Loucy (cell line): Measurements from ENCODE around the gene UBE2J2.
A peak's percentile ranks its signal among the peaks of the same experiment; 100 is the strongest.

Experiments
- H2AFZ ChIP-seq: fragments of 200-600 bp; sonication (generic); 2 replicates; pipeline ENCODE4 v1.6.0; 2016; ENCODE audit warnings: antibody characterized with exemption, mild to moderate bottlenecking, low read length, moderate library complexity
- H3F3A ChIP-seq: fragments of 200-600 bp; 2 replicates; pipeline ENCODE4 v1.6.0; 2016; ENCODE audit warnings: antibody characterized with exemption, low read depth, mild to moderate bottlenecking
- H3K27me3 ChIP-seq: fragments of 200-600 bp; sonication (generic); 2 replicates; pipeline ENCODE4 v1.6.1; 2014; ENCODE audit warnings: low read length, mild to moderate bottlenecking; ENCODE audit not compliant: insufficient read depth, poor library complexity, severe bottlenecking
- H3K36me3 ChIP-seq: fragments of 200-600 bp; sonication (generic); 2 replicates; pipeline ENCODE4 v1.6.1; 2016; ENCODE audit warnings: low read length; ENCODE audit not compliant: insufficient read depth
- H3K4me1 ChIP-seq: fragments of 200-600 bp; sonication (generic); 2 replicates; pipeline ENCODE4 v1.5.1; 2014; ENCODE audit warnings: low read length, mild to moderate bottlenecking; ENCODE audit not compliant: insufficient read depth, poor library complexity, severe bottlenecking
- H3K4me2 ChIP-seq: fragments of 200-600 bp; sonication (generic); 2 replicates; pipeline ENCODE4 v1.6.0; 2014; ENCODE audit warnings: antibody characterized with exemption, low read length, low read depth, mild to moderate bottlenecking; ENCODE audit not compliant: poor library complexity, severe bottlenecking
- H3K4me3 ChIP-seq: fragments of 200-600 bp; sonication (generic); 2 replicates; pipeline ENCODE4 v1.5.1; 2014; ENCODE audit warnings: low read length, mild to moderate bottlenecking, mixed read lengths; ENCODE audit not compliant: poor library complexity, severe bottlenecking
- H3K79me2 ChIP-seq: fragments of 200-600 bp; sonication (generic); 2 replicates; pipeline ENCODE4 v1.6.1; 2014; ENCODE audit warnings: low read length; ENCODE audit not compliant: insufficient read depth
- H3K9ac ChIP-seq: fragments of 200-600 bp; sonication (generic); 2 replicates; pipeline ENCODE4 v1.6.0; 2014; ENCODE audit warnings: mild to moderate bottlenecking, low read depth, low read length, moderate library complexity; ENCODE audit not compliant: poor library complexity, severe bottlenecking
- H3K9me2 ChIP-seq: fragments of 200-600 bp; sonication (generic); replicated peaks from 2 replicates; pipeline ENCODE4 v1.6.1; 2016; ENCODE audit warnings: low read depth, low read length, mixed read lengths
- H3K9me3 ChIP-seq: fragments of 200-600 bp; sonication (generic); 2 replicates; pipeline ENCODE4 v1.6.1; 2014; ENCODE audit warnings: mild to moderate bottlenecking, antibody characterized with exemption, low read length, low read depth; ENCODE audit not compliant: insufficient read depth
- H4K20me1 ChIP-seq: fragments of 200-600 bp; sonication (generic); 2 replicates; pipeline ENCODE4 v1.6.0; 2014; ENCODE audit warnings: antibody characterized with exemption, low read length, mild to moderate bottlenecking; ENCODE audit not compliant: insufficient read depth, poor library complexity, severe bottlenecking
- CTCF ChIP-seq: fragments of 200-600 bp; sonication (generic); conservative IDR thresholded peaks from 2 replicates; pipeline ENCODE4 v1.5.1; 2014; ENCODE audit warnings: mild to moderate bottlenecking, antibody characterized with exemption, low read length
- EZH2phosphoT487 ChIP-seq: fragments of 200-600 bp; IDR thresholded peaks from 2 replicates; pipeline ENCODE4 v1.6.1; 2018; ENCODE audit warnings: antibody characterized with exemption, mild to moderate bottlenecking, moderate library complexity, borderline replicate concordance

The UBE2J2 gene

GRCh38 chr1:1310476-1311053 is 36.9 kb upstream of the UBE2J2 start:
- Histone ChIP-seq H3K36me3 (peaks cover 40% of the 10 kb centered on the region; the same call in 1 of the 2 replicates), H3K9ac (no peak overlapping the region), H3K4me3 (peak overlapping the region; percentile 98), H3K9me2 (no peaks in the 10 kb centered on the region), H3F3A (no peaks in the 10 kb centered on the region; the same call in 1 of the 2 replicates), H3K79me2 (peaks cover 50% of the 10 kb centered on the region), H3K4me2 (no peak overlapping the region), H3K4me1 (peaks cover 24% of the 10 kb centered on the region), H2AFZ (no peak overlapping the region), H4K20me1 (peaks cover 24% of the 10 kb centered on the region), H3K27me3 (no peaks in the 10 kb centered on the region), H3K9me3 (no peaks in the 10 kb centered on the region)
- TF ChIP-seq CTCF (no peak), EZH2phosphoT487 (no peak)

GRCh38 chr1:1310109-1310385 is 36.4 kb upstream of the UBE2J2 start:
- Histone ChIP-seq H3K4me2 (peak overlapping the region; percentile 87), H3K4me1 (peaks cover 28% of the 10 kb centered on the region), H3K27me3 (no peaks in the 10 kb centered on the region), H3K4me3 (peak overlapping the region; percentile 98), H3K79me2 (peaks cover 45% of the 10 kb centered on the region), H3K9me3 (no peaks in the 10 kb centered on the region), H2AFZ (no peak overlapping the region), H3K36me3 (peaks cover 37% of the 10 kb centered on the region; the same call in 1 of the 2 replicates), H3K9ac (peak overlapping the region; percentile 96), H4K20me1 (peaks cover 28% of the 10 kb centered on the region), H3K9me2 (no peaks in the 10 kb centered on the region), H3F3A (no peaks in the 10 kb centered on the region; the same call in 1 of the 2 replicates)
- TF ChIP-seq EZH2phosphoT487 (no peak), CTCF (no peak)

GRCh38 chr1:1309251-1310108 is 35.8 kb upstream of the UBE2J2 start:
- peaks cover 44% of the 10 kb centered on the region for H3K79me2 ChIP-seq
- no peak overlapping the region for H2AFZ ChIP-seq
- H3K36me3 ChIP-seq = peaks cover 31% of the 10 kb centered on the region; the same call in 1 of the 2 replicates
- peaks cover 30% of the 10 kb centered on the region for H3K4me1 ChIP-seq
- H3K9me3 ChIP-seq = no peaks in the 10 kb centered on the region
- no peak for TF ChIP-seq EZH2phosphoT487
- no peak for TF ChIP-seq CTCF
- H4K20me1 ChIP-seq = peaks cover 27% of the 10 kb centered on the region
- peak overlapping the region; percentile 98 for H3K4me3 ChIP-seq
- H3K9ac ChIP-seq = peak overlapping the region; percentile 96
- no peaks in the 10 kb centered on the region; the same call in 1 of the 2 replicates for H3F3A ChIP-seq
- H3K9me2 ChIP-seq = no peaks in the 10 kb centered on the region
- peak overlapping the region; percentile 87 for H3K4me2 ChIP-seq
- no peaks in the 10 kb centered on the region for H3K27me3 ChIP-seq
